HG02571 (cell line): Measurements from ENCODE around the gene NME4.
"Not testable (repeated sequence)": the region's sequence is repeated elsewhere in the genome, so short reads cannot be mapped to it uniquely, and the experiment has no call there.

Source experiments
- ATAC-seq: cut with Tn5 transposase; IDR thresholded peaks from one replicate; pipeline ENCODE4 v1.9.1; 2021; ENCODE audit warnings: mild to moderate bottlenecking, moderate library complexity; ENCODE audit not compliant: unreplicated experiment

NME4 gene

DNA sequence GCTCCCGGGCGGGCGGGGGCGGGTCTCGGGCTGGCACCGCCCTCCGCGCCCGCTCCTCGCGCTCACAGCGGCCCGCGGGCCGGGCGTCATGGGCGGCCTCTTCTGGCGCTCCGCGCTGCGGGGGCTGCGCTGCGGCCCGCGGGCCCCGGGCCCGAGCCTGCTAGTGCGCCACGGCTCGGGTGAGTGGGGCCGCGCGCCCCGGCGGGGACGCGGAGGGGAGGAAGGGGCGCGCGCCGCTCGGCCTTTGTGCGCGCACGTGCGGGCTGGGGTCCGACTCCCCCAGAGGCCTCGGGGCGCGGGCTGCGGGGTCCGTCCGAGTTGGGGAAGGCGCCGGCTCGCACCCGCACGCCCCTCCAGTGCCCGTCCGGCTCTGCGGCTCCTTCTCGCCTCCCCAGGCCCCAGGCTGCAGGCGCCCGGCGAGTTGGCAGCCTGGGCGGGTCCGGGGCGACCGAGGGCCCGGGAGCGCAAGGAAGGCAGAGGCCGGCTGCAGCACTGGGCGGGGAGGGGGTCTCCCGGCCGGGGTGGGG is at the start of gene NME4:
Gene NME4 (plus strand): TSS at position 65 of the 527 bp plus-strand sequence. CDS start 24 bp downstream, at position 89.
- no peak for ATAC-seq

DNA sequence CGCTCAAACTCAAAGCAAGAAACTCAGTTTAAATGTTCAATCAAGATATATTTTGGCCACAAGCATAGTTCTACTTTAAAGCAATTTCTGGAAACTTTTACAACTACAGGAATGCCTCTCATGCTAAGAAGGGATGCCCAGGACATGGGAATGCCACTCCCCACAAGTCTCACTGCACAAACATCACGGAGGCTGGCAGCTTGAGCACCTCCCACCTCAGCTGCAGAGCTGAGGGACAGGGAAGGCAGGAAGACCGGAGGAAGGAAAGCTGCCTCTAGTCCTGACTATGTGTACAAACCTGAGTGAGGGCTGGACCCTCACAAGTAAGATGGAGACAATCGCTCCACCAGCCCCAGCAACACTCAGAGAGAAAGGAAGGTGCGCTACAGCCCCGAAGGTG is 49.8 kb upstream of the NME4 start:
- no peak for ATAC-seq

DNA sequence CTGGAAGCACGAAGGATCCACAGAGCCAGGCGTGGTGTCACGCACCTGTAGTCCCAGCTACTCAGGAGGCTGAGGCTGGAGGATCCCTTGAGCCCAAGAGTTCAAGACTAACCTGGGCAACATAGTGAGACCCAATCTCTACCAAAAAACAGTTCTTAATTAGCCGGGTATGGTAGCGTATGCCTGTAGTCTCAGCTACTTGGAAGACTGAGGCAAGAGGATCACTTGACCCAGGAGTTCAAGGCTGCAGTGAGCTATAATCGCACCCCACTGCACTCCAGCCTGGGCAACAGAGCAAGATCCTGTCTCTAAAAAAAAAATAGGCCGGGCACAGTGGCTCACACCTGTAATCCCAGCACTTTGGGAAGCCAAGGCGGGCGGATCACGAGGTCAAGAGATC is 48.5 kb upstream of the NME4 start:
- not testable (repeated sequence) for ATAC-seq

DNA sequence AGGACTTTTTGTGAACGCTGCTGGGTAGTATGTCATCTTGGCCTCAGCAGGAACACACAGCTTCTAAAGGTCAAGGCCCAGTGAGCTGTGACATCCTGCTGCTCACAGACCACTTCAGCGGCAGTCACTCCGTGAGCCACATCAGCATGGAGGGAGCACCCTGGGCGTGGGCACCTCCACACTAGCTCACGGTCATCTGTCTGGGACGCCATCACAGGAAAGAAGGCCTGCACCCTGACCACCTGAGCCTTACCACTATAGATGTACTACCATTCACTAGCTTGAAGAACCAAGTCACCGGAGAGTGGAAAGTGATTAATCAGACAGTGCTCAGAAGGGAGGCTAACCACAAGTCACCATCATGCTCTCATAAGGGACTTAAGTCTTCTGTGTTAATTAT is 47.8 kb upstream of the NME4 start:
- no peak for ATAC-seq

DNA sequence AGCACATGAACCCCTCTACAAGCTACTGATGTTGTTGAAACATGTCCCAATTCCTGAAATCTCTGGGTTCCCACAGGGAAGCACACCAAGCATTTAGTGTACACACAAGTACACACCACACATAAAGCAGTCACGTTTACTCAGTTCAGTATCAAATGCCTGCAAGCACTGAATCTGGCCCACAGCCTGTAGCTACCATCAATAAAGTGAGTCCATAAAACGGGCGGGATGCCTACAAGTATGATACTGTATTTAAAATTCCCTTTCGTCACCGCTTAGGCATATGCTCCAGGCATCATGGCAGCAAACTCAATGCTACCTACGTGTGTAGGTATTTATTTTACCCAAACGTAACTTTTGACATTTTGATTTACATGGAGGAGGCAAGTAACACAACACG is 46.8 kb upstream of the NME4 start:
- ATAC-seq = no peak

DNA sequence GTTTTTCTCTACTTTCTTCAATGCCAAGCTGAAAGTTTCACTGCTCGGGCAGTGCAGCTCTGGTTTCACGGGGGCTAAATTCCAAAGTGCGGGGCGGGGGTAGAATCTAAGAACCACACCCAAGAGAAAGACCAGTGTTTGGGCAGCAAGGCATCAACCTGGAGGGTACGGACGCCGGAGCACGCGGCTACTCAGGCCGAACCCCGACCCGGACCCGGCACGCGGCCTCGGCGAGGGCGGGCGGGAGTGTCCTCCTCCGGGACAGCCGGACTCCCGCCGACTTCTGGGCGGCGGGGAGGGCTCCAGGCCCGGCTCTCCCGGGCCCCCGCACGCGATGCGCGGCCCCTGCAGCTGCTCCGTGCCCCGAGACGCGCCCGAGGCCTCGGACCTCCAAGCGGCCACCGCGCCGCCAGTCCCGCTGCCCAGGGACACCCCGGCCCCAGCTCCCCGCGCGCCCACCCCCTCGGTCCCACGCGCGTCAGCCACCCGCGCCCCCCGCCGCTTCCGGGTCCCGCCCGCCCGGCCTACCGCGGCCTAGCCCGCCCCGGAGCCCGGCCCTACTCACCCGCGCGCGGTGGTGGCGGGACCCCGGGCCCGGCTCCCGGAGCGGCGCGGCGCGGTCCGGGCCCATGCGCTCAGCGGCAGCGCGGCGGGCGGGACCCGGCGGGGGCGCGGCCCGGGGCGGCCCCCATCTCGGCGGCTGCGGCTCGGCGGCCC is 45.0 kb upstream of the NME4 start:
- peak; percentile 8 for ATAC-seq

DNA sequence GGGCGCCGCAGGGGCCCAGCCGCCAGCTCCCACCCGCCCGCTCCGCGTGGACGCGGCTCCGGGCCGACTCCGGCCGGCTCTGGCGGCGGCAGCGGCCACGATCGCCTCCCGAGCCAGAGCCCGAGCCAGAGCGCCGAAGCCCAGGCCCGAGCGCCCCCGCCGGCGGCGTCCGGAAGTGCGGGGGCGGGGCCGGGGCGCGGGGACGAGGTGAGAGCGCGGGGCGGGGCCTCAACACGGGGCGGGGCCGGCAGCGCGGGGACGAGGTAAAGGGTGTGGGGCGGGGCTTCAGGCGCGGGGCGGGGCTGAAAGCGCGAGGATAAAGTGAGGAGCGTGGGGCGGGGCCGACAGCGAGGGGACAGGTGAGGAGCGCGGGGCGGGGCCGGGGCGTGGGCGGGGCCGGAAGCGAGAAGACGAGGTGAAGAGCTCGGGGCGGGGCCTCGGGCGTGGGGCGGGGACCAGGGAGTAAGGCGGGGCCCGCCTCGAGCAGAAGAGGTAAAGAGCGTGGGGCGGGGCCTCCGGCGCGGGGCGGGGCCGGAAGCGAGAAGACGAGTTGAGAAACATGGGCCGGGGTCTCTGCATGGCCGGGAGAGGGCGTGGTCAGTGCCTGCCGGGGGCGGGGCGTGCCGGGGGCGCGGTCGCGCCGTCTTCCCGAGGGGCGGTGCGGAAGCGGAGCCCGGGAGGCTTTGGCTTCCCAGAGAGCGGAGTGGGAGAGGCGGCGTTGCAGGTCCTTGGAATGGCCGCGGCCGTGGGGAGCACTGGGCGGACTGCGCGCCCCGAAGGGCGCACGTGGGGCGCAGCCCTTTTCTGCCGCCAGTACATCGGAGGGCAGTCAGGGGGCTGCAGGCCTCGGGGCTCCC is 44.2 kb upstream of the NME4 start, which contains the start of gene AXIN1:
Gene AXIN1 (minus strand): TSS at position 177 of the 857 bp plus-strand sequence. CDS start 5,698 bp downstream, outside the sequence.
- peak; percentile 48 for ATAC-seq

DNA sequence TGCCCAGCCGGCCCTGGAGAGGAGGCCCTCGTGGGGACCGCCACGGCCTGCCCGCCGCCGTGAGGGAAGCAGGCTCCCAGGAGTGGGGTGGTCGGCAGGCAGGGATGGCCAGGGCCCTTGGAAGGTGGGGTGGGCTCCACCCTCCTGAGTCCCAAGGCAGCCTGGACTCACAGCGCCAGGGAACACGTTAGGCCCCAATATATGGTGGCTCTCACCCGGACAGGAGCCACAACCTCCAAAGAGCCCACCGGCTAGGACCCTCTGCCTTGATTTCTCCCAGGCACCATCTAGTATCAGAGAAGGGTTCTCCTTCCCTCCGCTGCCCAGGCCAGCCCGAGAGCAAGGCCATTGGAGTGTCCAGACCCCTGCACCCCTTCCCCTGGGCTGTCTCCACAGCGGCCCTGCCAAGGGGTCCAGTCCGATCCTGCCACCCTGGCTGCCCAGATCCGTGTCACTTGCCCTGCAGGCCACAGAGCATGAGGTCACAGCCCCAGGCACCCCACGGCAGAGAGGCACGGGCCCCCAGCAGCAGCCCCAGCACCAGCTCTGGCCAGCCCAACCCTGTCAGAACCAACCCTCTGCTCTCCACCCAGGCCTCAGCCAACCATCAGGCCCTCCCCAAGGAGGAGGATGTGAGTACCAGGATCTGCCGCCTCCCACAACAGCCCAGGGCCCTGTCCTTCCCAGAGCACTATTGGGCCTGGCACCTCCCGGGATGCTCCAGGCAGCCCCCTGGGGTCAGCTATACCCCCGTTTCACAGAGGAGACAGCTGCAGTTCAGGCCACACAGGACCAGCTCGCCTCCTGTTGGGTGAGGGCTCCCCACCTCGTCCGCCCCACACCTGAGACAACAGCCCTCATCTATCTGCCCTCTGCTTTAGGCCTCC is 43.4 kb upstream of the NME4 start:
- no peak for ATAC-seq

DNA sequence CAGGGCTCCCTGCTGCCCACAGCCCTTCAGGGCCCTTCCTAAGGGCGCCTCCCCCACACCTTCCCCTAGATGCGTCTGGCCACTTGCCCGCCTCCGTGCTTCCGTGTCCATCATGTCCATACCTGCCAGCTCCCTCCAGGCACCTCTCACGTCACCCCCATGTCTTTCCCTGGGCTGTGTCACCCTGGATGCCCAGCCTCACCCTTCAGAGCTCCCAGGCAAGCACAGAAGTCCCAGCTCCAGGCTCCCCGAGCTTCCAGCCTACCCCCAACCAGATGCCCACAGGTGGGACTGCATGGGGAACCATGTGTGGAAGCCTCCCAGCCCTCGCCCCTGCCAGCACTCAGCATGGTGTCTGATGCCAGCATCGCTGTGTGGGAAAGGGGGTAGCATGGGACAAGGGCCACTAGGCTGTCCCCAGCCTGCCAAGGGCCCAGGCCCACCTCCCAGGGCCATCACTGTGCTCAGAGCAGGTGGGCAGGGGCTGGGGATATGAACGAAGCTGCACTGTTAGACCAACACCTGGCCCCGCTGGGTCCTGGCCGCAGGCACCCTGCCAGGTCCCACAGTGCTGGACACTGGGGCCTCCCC is 42.6 kb upstream of the NME4 start:
- ATAC-seq = no peak

DNA sequence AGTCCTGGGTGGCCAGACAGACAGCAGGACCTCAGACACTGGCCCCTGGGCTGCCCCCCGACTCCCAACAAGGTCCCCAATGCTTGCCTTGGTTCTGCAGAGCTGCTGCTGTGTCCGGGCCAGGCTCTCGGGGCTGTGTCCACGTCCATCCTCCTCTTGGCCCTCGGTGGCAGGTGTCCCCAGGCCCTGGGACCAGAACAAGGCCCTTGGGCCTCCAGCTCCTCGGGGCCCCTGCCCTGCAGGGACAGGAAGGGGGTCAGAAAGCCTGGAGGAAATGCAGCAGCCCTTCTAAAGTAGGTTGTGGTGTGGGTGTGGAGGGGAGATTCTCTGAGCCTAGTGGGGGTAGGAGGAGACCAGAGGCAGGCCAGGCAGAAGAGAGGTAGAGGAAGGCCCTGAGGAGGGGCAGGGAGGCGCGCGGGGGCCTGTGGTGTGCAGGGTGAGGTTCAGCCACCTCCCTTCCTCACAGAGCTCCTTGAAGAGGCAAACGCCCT is 42.0 kb upstream of the NME4 start:
- no peak for ATAC-seq

DNA sequence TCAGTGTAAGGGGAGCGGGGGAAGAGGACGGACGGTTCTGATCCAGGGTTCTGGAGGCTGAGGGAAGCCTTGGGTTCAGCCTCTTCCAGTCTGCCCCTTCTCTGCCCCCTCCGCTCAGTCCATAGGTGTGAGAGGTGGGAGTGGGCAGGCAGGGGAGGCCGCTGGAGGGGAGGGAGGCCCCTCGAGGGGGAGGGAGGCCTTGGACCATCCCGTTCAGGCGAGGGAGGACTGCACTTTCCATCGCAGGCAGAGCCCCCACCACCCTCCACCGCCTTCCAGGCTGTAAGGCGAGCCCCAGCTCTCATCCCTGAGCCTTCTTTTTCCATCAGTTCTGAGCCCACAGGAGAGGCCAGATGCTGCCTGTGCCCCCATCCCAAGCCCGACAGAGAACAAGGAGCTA is 40.3 kb upstream of the NME4 start:
- ATAC-seq = no peak

DNA sequence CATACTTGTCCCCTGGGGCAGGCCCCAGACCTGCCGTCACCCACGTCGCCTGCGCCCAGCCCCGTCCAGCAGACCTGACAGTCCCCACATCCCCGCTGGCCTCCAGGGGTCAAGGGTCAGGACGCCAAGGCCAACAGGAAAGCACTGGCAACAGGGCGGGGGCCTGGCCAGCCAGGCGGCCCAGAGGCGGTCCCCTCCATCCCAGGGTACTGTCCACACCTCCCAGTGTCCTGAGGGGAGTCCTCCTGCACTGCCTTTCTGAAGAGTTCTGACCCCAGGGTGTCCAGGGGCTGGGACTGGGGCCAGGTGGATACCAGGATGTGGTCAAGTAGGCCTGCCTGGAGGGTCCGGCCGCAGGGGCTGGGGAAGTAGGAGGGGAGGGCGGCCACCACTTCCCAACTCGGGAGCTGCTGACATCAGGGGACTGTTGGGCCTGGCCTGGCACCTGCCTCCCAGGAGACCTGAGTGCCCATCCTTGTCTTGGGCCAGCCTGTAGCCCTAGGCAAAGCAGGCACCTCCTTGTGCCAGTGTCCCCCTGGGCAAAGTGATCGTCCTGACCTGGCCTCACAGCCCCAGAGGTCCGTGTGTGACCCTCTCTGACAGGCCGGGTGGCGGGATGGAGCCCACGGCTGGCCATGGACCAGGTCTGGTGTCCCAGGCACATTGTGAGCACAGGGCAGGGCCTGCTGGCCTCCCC is 37.8 kb upstream of the NME4 start:
- ATAC-seq = no peak

DNA sequence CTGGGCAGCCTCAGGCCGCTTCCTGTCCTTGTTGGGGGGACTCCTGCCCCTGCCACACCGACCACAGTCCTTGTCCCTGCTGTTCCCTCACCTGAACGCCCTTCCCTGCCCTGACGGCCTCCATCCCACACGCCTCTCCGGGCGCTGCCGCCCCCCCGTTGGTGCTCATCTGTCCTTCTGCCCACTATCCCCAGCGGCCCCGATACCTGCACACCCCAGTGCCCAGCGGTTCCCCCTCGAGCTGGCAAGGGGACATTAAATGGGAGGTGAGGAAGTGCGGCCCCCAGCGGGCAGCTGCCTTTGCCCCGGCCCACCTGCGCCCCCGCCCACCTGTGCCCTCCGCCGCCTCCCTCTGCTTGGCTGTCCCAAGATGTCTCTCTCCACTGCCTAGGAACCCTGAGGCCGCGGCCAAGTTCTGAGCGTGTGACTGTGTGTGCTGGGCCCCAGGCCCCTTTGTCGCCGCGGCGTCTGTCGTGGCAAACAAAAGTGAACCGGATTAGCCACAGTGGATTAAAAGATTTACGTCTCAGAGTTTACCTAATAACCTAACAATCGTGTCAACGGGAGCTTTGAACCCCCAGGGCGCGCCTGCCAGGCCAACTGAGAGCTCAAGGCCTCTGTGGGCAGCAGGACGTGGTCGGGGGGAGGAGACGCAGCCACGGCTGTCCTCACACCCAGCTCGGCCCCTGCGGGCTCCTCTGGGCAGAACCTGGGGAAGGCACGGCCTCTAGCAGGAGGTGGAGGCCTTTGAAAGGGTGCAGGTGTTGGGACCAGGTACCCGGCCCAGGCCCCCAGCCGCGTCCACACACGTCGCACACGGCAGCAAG is 36.9 kb upstream of the NME4 start:
- no peak for ATAC-seq

DNA sequence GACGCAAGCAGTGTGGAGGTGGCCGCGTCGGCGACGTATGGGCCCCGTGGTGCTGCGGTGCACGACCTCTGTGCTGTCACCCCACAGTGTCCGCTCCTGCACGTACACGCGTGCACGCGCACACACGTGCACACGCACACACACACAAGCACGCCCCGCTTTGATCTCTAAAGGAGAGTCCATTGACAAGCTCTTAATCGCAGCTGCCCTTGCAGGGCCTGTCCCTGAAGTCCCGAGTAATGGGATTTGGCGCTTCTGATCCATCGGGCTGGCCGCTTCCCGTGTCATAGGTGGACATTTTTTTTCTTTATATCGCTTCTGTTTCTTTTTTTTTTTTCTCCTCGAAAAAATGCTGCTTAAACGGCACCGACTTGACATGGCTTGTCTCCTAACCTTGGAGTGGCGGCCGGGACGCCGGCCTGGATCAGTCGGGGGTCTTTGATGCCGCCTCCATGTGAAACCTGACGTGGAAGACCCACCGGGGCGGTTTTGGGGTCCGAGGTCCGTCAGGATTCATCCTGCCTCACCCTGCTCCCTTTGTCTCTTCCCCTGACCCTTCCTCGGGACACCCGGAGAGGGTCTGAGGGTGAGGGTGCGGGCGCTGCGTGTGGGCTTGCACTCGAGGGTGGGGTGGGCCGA is 36.2 kb upstream of the NME4 start:
- no peak for ATAC-seq

DNA sequence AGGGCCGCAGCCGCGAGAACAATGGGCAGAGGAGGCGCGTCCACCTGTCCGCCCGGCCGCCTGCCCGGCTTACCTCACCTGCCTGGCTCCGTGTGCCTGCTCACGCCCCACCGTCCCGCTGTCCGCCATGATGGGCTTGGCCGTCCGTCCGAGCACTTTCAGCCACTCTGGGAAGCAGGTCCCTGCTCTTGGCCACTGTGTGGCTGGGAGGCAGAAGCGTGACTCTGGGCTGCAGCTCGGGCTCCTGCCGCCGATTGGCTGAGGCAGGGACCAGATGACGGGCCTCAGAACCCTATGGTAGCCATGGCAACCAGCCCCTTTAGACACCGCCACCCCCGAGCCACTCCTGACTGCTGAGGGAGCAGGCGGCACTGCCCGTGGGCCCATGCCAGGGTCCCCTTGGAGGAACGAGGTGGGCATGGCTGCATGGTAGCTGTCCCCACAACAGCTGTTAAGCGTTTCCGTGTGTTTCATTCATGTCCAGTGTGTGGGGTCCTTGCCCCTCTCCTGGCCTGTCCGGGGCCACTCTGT is 35.6 kb upstream of the NME4 start:
- no peak for ATAC-seq

DNA sequence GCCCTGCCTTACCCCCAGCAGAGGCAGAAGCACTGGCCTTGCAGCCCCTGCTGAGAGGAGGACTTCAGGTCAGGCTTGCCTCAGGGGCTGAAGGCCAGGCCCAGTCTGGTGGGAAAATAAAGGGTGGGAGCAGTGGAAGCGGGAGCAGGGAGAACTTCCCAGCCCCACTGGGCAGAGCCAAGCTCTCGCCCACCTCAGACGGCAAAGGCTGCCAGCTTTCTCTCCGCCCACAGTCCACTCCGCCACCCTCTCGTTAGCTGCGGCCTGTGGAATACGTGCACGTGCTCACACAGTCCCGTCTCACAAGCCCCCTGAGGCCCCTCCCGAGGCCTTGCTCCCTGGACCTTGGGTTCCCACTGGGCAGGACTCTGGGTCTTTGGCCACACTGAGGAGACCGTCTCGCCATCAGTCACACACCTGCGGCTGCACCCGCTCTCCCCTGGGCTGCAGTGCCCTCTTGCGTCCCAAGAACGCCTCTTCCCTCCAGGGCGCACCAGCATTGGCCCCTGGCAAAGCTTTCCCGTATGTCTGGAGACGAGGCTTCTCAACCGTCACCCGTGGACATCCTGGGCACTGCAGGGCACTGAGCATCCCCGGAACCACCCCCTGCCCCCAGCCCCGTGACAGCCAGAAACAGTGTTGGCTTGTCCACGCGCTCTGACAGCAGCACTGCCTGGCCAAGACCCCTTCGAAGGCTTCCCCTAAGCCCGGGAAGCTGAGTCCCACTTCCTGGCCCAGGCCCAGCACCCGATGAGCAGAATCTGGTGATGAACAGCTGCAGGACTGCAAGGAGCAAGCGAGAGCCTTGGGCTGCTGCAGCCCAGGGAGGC is 34.9 kb upstream of the NME4 start:
- ATAC-seq = no peak

DNA sequence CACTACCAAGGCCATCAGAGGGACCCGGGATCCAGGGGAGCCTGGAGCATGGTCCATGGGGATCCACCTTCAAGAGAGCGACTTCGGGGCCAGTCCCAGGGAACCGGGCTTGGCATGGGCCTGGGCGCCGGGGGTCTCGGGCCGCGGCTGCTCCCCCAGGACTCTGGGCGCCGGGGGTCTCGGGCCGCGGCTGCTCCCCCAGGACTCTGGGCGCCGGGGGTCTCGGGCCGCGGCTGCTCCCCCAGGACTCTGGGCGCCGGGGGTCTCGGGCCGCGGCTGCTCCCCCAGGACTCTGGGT is 34.3 kb upstream of the NME4 start:
- not testable (repeated sequence) for ATAC-seq
